ENCODE data around the gene MBNL1.

The MBNL1 gene

GRCh38 chr3:152299249-152299976, 30.7 kb downstream of the MBNL1 start:
- DNase-seq = no peak

DNA sequence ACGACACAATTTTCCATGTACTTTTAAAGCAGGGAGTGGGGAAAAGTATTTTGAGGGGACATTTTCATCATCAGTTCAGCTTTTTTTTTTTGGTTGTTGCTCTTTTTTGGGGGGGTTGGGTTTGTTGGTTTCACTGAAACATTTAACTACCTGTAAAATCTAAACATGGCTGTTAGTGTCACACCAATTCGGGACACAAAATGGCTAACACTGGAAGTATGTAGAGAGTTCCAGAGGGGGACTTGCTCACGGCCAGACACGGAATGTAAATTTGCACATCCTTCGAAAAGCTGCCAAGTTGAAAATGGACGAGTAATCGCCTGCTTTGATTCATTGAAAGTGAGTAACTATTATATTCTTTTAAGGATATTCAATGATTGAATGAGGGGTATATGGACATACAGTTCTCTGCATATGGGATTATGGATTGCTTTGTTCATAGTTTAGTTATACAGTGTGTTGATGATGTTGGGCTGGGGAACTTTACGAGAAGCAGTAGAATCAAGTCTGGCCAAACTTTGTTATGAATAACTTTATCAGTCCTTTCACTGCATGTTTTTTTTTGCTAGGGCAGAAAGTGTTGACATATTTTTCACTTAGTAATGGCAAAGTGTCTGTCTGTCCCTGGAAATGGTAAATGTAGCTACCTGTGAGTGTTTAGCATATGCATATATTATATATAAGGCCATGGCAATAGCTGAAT, 31.5 kb downstream of the MBNL1 start:
- no peak for DNase-seq

DNA sequence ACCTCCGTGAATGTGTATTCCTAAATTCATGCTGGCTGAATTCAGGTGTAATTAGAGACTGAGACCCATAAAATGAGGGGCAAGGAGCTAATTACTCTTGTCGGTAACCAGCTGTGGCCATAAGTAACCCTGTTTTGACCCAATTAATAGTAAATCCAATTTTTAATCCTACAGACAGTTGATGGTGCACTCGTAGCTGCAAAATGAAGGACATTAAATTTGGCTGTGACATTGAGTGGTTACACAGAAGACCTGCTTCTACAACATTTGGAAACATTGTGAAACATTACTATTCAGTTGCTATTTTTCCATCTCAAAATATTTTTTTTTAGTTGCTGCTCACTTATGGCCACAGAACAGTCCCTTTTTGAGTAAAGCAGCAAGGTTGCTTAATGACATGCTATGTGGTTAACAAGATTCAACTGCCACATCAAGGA, 33.0 kb downstream of the MBNL1 start:
- no peak for DNase-seq

DNA sequence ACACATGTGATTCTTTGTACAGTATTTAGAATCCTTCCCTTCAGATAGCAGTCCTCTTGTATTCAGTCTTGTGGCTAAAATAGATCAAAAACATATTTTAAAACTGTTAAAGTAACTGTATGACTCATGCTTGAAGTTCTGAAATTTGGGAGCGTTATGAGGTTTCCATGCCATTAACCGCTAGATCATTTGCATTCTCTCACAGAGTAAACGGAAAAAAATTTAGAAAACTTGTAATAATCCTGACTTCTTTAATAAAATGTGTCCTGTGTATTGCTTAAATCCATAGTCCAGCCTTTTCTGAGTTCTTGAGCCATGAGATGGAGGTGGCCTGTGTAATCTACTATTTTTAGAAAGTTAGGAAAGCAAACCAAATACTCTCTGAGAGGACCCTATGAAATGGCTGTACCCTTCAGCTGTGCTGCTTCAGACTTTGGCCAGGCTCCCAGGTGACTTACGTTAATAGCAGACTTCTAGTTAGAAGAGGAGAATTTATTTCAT, 33.8 kb downstream of the MBNL1 start:
- no peak for DNase-seq

- no peak for DNase-seq
Measured at GRCh38 chr3:152304160-152304559, 35.4 kb downstream of the MBNL1 start.

- DNase-seq = no peak
Measured at GRCh38 chr3:152305075-152305474, 36.3 kb downstream of the MBNL1 start.

DNA sequence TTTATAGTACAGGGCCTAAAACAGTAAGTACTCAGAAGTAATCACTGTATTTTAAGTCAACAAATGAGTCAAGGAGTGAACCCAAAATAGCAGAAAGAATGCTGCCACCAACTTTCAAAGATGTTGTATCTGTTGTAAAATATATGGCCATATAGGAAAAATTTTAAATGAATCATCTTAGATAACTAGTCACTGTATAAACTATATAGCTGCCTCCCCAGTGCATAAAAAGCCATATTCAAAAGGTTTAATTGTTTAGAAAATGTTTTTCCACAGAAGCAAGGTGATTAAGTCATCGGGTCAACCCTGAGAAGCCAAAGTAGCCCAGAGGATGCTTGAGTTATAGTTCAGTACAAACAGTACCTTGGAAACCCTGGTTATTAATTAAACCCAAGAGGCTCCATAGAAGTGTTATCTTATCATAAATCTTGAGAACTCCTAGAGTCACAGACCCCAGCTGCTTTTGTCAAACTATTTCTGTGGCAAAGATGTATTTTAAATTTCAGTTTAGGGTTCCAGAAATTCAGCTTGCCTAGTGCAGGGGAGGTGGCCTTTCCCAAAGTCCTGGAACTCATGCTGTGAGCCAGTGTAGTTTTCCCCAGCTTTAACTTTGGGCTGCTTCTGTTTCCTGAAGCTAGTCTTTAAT, 39.2 kb downstream of the MBNL1 start:
- DNase-seq = no peak

GRCh38 chr3:152308475-152308844, 39.7 kb downstream of the MBNL1 start:
- no peak for DNase-seq

DNA sequence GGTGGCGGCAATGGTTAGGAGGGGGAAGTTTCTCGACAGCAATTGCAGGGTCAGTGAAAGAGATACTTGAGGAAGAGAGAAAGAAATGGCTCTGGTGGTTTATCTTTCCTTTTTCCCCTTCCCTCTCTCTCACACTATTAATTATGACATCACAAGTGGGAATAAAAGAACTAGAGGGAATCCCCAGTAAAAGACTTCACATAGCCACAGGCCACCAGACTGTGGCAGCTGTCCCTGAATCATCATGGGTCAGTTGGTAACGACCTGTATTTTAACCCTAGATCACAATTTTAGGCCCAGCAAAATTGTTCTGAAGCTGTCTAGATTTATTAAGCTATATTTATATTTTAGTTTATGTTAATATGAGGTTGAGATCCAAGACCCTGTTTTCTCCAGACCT, 40.3 kb downstream of the MBNL1 start:
- DNase-seq = no peak

DNA sequence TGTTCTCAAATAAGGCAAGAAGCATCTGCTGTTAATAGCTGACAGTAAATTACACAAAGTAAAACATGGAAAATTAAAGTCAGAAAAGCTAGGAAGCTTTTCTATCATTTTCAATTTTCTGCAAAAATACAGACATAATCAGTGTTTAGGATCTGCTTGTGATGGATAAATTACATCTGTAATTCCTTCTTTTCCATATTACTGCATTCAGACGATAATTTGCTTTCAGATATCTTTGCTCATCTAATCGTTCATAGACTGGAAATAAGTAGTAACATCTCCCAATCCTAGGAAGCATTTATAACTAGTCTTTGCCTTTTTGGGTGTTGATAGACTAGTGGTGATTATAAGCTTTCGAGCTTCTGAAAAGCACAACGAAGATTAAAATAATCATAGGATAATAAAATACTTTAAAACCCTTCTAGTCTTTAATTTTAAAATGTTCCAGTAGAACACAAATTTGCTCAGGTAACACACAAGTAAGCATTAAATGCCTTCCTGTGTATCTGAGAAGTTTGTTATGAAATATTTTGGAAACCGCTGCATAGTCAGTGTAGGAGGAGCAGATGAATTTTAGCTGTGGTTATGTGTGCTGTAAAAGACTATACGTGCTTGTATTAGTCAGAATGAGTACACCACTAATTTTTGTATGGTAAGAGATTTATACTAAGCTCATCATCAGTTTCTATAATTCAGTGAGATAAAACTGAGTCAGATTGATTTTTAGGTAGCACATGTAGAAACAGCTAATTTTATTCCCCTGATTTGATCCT, 41.0 kb downstream of the MBNL1 start:
- DNase-seq = no peak

DNA sequence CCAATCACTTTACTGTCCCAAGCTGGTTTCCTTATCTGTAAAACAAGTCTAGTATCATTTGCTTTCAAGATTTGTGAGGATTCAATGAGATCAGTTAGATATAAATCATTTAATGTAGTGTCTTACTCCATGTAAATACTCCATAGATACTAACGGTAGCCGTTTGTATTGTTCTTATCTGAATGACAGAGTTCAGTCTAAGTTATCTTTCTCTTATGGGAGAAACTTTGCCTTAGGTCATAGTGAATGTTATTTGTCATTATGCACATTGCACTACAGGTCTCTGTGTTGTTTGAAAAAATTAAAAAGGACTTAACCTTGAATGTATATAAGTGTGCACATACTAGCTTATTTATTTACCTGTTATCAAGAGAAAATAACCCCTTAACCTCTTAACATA, 44.7 kb downstream of the MBNL1 start:
- no peak for DNase-seq

GRCh38 chr3:152313914-152314313, 45.2 kb downstream of the MBNL1 start:
- DNase-seq = no peak

DNA sequence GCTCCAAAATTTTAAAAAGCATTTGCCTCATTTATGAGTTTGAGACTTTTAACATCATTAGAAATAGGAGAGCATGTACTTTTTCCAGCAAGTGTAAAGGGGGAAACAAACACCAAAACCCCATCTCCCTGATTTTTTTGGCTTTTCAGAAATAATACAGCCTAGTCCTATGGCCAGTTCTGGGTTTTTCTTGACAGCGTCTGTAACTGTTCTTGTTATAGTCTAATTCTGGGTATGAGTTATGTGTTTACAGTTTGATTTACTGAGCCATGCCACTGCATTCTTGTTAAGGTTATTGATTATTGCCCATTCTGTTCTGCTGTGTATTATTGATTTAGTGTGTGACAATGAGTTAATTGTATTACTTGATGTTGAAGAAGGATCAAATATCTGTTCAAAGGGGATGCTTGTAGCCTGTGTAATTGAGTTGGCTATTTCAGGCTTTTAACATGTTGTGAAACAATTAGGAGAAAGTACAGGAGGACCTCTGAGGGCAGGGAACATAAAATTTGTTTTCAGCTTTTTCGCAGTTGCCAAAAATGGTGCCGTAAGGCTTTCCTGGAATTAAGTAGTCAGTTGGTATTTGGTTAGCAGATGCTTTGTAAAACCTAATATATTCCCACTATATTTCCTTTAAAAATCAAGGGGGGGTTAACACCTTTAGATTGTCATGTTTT, 46.1 kb downstream of the MBNL1 start:
- no peak for DNase-seq

DNA sequence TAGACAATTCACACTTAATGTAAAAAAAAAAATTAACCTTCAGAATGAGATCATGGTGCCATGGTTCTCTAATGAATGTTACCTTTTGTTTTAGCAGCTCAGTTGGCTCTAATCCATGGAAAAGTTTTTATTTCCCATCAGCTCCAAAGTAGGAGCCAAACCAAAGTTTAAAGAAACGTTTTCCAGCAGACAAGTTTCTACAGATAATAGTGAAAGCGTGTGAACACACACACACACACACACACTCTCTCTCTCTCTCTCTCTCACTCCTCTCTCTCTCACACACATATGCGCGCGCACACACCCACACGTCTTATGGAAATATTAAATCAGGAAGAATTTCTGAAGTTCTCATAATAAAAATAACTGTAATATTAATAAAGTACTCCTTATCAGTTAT, 46.9 kb downstream of the MBNL1 start:
- DNase-seq = no peak

DNA sequence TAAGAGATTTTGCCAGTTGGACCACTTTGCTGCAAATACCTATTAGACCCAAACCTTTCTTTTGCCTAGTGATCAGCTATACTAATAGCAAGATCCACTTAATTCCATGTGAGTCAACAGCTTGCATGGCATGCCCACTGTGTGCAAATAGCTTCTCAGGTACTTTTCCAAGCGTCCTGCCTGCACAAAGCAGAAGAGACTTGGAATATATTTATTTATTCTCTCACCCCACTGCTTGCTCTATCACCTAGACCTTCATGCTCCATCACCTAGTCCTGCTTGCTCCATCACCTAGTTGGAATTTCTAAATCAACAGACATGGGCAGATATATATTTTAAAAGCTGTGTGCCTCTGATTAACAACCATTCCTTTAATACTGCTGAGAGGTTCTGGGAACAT, 47.6 kb downstream of the MBNL1 start:
- DNase-seq = no peak

DNA sequence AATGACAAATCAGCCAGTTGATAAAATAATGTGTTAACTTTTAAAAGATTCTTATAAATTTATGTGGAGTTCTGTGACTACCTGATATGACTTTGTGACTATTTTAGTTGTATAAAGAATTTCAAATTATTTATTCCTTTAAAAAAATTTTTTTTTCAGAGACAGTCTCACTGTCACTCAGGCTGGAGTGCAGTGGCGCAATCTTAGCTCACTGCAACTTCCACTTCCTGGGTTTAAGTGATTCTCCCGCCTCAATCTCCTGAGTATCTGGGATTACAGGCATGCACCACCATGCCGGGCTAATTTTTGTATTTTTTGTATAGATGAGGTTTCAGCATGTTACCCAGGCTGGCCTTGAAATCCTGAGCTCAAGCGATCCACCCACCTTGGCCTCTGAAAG, 48.5 kb downstream of the MBNL1 start:
- no peak for DNase-seq

DNA sequence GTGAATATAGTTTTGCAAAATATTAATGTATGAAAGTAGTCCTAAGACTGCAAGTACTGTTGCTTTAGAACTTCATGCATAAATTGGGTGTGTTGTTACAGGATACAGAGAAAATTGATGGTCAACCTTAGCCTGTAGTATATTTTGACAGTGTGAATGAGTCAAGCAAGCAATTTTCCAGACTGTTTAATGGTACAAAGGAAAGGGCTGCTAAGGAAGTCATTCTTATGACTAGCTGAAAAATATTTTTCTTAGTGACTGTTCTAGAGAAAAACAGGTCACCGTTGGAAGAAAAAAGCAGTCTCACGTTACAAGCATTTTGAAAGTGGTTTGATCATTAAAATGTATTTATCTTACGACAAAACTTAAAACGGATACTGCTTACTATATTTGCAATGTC, 49.2 kb downstream of the MBNL1 start:
- DNase-seq = no peak

- DNase-seq = no peak
Measured at GRCh38 chr3:152318512-152318911, 49.8 kb downstream of the MBNL1 start.

DNA sequence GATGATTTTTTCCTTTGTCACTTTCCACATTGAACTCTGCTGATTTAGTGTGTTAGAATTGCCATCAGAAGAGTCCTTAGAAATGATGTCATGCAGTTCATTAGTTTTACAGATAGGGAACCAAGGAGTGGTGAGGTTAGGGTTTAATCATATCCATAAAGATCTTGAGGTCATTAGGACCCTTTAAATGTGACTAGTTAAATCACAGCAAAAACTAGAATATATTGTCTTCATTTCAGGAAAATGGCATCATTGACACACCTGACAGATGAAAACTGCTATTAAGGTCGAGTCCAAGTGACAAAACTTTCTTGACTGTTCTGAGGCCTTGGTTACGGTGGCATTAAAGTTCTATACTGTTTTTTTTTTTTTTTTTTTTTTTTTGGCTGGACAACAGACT, 50.5 kb downstream of the MBNL1 start:
- no peak for DNase-seq

GRCh38 chr3:152319831-152320617, 51.3 kb downstream of the MBNL1 start:
- no peak for DNase-seq

GRCh38 chr3:152321200-152321954, 52.6 kb downstream of the MBNL1 start:
- no peak for DNase-seq

All from activated naive CD4-positive, alpha-beta T cell treated with anti-CD3 and anti-CD28 coated beads, Interleukin-2, amount 50 U/mL, for 16 hours (primary cell).